Measurements from ENCODE around the gene LRRC49.

- TF ChIP-seq GATA2 (IDR thresholded peaks at IDR 0.05; ENCODE audit: low read depth, low read length) (no peak), GATA3 (IDR thresholded peaks at IDR 0.05; ENCODE audit: low read depth, low read length) (no peak)
These were observed 190.7 kb downstream of the LRRC49 start for GRCh38 chr15:71083349-71083748.

Measured in SH-SY5Y (cell line).